KMS-11 (cell line): ENCODE results near the gene RNF128.

ENCODE experiments used
- H2AFZ ChIP-seq: fragments of 200-600 bp; sonication (generic); 2 replicates; pipeline ENCODE4 v1.6.1; 2016; ENCODE audit warnings: antibody characterized with exemption, mixed run types, low read depth
- H3K27ac ChIP-seq: fragments of 200-600 bp; sonication (generic); 2 replicates; pipeline ENCODE4 v1.6.1; 2016; ENCODE audit warnings: mild to moderate bottlenecking, mixed run types
- H3K27me3 ChIP-seq: fragments of 200-600 bp; sonication (generic); 2 replicates; pipeline ENCODE4 v1.6.1; 2017; ENCODE audit warnings: mild to moderate bottlenecking, low read depth, mixed run types, moderate library complexity; ENCODE audit not compliant: insufficient read depth
- H3K36me3 ChIP-seq: fragments of 200-600 bp; sonication (generic); 2 replicates; pipeline ENCODE4 v1.6.1; 2017; ENCODE audit warnings: mild to moderate bottlenecking, mixed run types; ENCODE audit not compliant: insufficient read depth
- H3K4me1 ChIP-seq: fragments of 200-600 bp; sonication (generic); 2 replicates; pipeline ENCODE4 v1.6.1; 2016; ENCODE audit warnings: mild to moderate bottlenecking, low read depth, mixed run types; ENCODE audit not compliant: poor library complexity, severe bottlenecking
- H3K4me2 ChIP-seq: fragments of 200-600 bp; sonication (generic); 2 replicates; pipeline ENCODE4 v1.7.0; 2016; ENCODE audit warnings: mild to moderate bottlenecking, mixed run types
- H3K4me3 ChIP-seq: fragments of 200-600 bp; sonication (generic); IDR thresholded peaks from 2 replicates; pipeline ENCODE4 v1.6.1; 2017; ENCODE audit warnings: low read depth, low read length, mixed read lengths; ENCODE audit not compliant: insufficient read depth
- H3K79me2 ChIP-seq: fragments of 200-600 bp; sonication (generic); 2 replicates; pipeline ENCODE4 v1.6.1; 2016; ENCODE audit warnings: low read depth, mixed run types; ENCODE audit not compliant: insufficient read depth
- H3K9ac ChIP-seq: fragments of 200-600 bp; sonication (generic); 2 replicates; pipeline ENCODE4 v1.6.1; 2016; ENCODE audit warnings: mild to moderate bottlenecking, mixed run types
- H4K20me1 ChIP-seq: fragments of 200-600 bp; sonication (generic); 2 replicates; pipeline ENCODE4 v1.6.1; 2016; ENCODE audit warnings: mild to moderate bottlenecking, mixed run types; ENCODE audit not compliant: insufficient read depth
- TF ChIP-seq, protein P1 (sequence below): fragments of 200-600 bp; sonication (generic); conservative IDR thresholded peaks from 2 replicates; pipeline ENCODE4 v1.6.1; 2017; ENCODE audit warnings: low read depth, mild to moderate bottlenecking, antibody characterized with exemption, low read length, moderate library complexity, mixed read lengths

RNF128 gene

DNA sequence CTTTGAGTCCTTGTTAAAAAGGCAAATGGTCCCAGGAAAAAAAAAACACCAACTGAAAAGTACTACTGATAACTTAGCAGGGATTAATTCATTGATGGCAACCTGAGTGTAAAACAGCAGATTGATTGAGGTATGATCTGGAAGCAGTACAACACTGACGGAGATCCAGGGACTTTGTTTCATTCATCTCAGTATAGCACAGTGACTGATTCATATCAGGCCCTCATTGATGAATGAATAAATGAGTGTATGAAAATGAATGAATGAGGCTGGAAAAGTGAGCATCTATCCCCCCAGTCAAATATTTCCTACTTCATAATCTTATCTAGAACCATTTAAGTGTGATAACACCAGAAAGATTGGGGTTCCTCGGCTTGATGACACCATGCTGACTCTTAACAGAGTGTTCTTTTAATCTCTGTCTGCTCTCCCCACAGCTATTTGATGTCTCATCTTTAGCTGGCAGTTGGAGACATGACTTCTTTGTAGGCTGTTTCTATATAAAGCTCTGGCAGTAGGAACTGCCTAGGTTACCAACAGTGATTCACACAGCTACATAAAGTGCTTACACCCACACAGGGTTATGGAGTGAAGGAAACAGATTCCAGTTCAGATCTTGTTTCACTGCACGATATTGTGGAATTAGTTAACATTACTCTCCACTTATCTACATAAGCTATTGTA is 18.6 kb upstream of the RNF128 start:
- H4K20me1 ChIP-seq, result no peaks in the 10 kb centered on the region
- no peak overlapping the region for H3K9ac ChIP-seq
- TF ChIP-seq, protein P1, sequence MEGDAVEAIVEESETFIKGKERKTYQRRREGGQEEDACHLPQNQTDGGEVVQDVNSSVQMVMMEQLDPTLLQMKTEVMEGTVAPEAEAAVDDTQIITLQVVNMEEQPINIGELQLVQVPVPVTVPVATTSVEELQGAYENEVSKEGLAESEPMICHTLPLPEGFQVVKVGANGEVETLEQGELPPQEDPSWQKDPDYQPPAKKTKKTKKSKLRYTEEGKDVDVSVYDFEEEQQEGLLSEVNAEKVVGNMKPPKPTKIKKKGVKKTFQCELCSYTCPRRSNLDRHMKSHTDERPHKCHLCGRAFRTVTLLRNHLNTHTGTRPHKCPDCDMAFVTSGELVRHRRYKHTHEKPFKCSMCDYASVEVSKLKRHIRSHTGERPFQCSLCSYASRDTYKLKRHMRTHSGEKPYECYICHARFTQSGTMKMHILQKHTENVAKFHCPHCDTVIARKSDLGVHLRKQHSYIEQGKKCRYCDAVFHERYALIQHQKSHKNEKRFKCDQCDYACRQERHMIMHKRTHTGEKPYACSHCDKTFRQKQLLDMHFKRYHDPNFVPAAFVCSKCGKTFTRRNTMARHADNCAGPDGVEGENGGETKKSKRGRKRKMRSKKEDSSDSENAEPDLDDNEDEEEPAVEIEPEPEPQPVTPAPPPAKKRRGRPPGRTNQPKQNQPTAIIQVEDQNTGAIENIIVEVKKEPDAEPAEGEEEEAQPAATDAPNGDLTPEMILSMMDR, result no peak
- no peaks in the 10 kb centered on the region for H3K79me2 ChIP-seq
- H3K4me2 ChIP-seq, result no peak overlapping the region
- H3K4me1 ChIP-seq, result no peaks in the 10 kb centered on the region
- H3K4me3 ChIP-seq, result no peak overlapping the region
- H3K27ac ChIP-seq, result no peak overlapping the region
- H3K36me3 ChIP-seq, result no peaks in the 10 kb centered on the region
- H3K27me3 ChIP-seq, result no peaks in the 10 kb centered on the region
- H2AFZ ChIP-seq, result no peak overlapping the region

DNA sequence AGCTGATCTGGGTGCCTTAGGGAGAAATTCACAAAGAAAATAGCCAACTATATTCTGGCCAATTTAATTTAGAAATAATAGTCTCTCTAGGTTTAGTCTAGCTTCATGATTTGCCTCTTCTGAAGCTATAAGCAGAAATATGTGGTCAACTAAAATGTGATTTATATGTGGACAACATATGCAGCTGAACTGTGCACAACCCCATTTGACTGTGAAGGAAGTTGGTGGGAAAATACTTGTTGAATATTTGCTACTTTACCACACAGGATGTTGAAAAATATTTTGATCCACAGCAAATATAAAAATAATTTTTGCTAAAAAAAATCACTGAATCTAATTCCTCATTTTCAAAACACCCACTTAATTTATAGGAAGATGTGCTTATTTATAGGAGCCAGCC is 15.7 kb upstream of the RNF128 start:
- H3K4me3 ChIP-seq, result no peak overlapping the region
- no peaks in the 10 kb centered on the region for H3K27me3 ChIP-seq
- H3K36me3 ChIP-seq, result no peaks in the 10 kb centered on the region
- TF ChIP-seq, protein P1, result no peak
- H3K9ac ChIP-seq, result no peak overlapping the region
- H3K4me2 ChIP-seq, result no peak overlapping the region
- no peak overlapping the region for H2AFZ ChIP-seq
- no peaks in the 10 kb centered on the region for H4K20me1 ChIP-seq
- H3K4me1 ChIP-seq, result no peaks in the 10 kb centered on the region
- no peaks in the 10 kb centered on the region for H3K79me2 ChIP-seq
- no peak overlapping the region for H3K27ac ChIP-seq

DNA sequence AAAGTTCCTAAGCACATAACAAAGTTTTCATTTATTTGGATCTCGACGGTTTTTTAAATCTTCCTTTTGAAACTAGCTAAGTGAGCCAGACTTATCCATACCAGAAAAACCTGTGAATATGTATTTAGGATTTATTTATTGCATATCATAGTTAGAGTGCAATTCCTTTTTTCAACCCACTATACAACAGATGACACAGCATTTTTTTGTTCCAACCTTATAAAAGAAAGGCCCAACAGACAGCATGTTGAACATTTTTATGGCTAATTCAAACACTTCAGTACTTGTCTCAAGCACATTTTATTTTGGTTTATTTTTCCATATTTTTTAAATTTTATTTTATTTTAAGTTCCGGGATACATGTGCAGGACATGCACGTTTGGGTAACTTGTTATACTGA is 15.1 kb upstream of the RNF128 start:
- Histone ChIP-seq H2AFZ (no peak overlapping the region), H4K20me1 (no peaks in the 10 kb centered on the region), H3K4me2 (no peak overlapping the region), H3K4me1 (no peaks in the 10 kb centered on the region), H3K79me2 (no peaks in the 10 kb centered on the region), H3K36me3 (no peaks in the 10 kb centered on the region), H3K9ac (no peak overlapping the region), H3K27me3 (no peaks in the 10 kb centered on the region), H3K27ac (no peak overlapping the region), H3K4me3 (no peak overlapping the region)
- TF ChIP-seq, protein P1, result no peak

DNA sequence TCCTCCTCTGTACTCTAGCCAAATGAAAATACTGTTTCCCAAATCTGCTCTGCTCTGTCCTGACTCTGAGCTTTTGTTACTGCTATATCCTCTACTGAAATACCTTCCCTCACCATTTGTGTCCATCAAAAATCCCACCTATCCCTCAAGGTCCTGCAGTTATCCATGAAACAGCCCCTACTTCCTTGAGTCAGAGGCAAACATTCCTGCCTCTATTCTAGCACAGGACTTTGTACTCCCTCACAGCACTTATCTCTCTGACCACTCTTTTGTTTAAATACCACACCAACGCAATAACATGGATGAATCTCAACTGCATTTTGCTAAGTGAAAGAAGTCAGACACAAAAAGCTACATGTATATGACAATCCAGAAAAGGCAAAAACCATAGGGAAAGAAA is 10.5 kb upstream of the RNF128 start:
- no peaks in the 10 kb centered on the region for H3K4me1 ChIP-seq
- TF ChIP-seq, protein P1, result no peak
- H4K20me1 ChIP-seq, result no peaks in the 10 kb centered on the region
- H3K9ac ChIP-seq, result no peak overlapping the region
- H3K4me3 ChIP-seq, result no peak overlapping the region
- H2AFZ ChIP-seq, result no peak overlapping the region
- H3K4me2 ChIP-seq, result no peak overlapping the region
- H3K27ac ChIP-seq, result no peak overlapping the region
- no peaks in the 10 kb centered on the region for H3K79me2 ChIP-seq
- no peaks in the 10 kb centered on the region for H3K36me3 ChIP-seq
- H3K27me3 ChIP-seq, result no peaks in the 10 kb centered on the region
